GM06990 (cell line): ENCODE data around the gene BEST2.

ENCODE experiments used
- DNase-seq: peaks from one replicate; pipeline ENCODE4 v3.0.0-alpha.2; 2011; ENCODE audit not compliant: insufficient read length; ENCODE audit errors: extremely low read depth
- H3K27me3 ChIP-seq: replicated peaks from 2 replicates; pipeline ENCODE4 v1.6.0; 2011; ENCODE audit warnings: low read length; ENCODE audit not compliant: control insufficient read depth, insufficient read depth
- H3K36me3 ChIP-seq: 2 replicates; pipeline ENCODE4 v1.5.1; 2011; ENCODE audit warnings: low read length; ENCODE audit not compliant: control insufficient read depth, insufficient read depth
- H3K4me3 ChIP-seq: replicated peaks from 2 replicates; pipeline ENCODE4 v1.5.1; 2011; ENCODE audit warnings: low read depth, mild to moderate bottlenecking, control low read depth, low read length
- CTCF ChIP-seq: IDR thresholded peaks from 2 replicates; pipeline ENCODE4 v1.5.1; 2011; ENCODE audit warnings: low read length, control low read depth, mild to moderate bottlenecking, inconsistent platforms; ENCODE audit not compliant: insufficient read depth, poor library complexity, severe bottlenecking

BEST2 gene

DNA sequence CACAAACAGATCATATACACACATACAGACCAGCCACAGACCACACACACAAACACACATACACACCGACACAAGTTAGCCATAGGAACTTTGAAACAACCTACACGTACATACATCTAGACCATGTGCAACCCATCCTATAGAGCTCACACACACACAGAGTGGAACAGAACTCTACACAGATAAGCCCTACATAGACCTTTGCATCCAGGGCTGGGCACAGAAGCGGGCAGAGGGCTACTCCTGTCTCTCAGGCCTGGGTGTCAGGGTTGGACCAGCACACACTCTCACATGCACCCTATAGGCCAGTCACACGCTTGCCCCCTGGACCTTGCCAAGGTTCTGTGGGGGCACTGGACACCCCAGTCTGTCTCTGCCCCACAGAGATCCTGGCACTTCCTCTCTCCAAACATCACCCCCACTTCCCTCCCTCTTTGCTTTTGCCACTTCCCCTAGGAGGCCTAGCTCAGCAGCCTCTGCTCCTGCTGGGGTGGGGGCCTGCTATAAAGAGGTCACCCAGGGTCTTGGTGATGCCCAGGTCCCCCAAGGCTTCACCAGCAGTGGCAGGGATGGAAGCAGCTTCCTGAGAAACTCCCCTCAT, 33.9 kb downstream of the BEST2 start:
- Histone ChIP-seq H3K4me3 (no peak overlapping the region), H3K36me3 (no peaks in the 10 kb centered on the region), H3K27me3 (no peaks in the 10 kb centered on the region)
- peak; percentile 47 for DNase-seq
- TF ChIP-seq CTCF = no peak

- H3K4me3 ChIP-seq = no peak overlapping the region
- no peak for TF ChIP-seq CTCF
- DNase-seq = peak; percentile 57
- H3K27me3 ChIP-seq = no peaks in the 10 kb centered on the region
- H3K36me3 ChIP-seq = no peaks in the 10 kb centered on the region
Observed at GRCh38 chr19:12786141-12786870, 34.7 kb downstream of the BEST2 start.

DNA sequence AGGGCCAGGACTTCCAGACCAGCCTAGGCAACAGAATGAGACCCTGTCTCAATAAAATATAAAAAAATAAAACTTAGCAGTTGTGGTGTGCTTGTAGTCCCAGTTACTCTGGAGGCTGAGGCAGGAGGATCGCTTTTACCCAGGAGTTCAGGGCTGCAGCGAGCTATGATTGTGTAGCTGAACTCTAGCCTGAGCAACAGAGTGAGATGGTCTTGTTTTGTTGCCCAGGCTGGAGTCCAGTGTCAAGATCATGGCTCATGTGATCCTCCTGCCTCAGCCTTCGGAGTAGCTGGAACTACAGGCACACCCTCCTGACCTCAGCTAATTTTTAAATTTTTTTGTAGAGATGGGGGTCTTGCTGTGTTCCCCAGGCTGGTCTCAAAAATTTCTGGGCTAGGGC, 35.4 kb downstream of the BEST2 start:
- DNase-seq = no peak
- no peak for TF ChIP-seq CTCF
- H3K4me3 ChIP-seq = no peak overlapping the region
- no peaks in the 10 kb centered on the region for H3K36me3 ChIP-seq
- H3K27me3 ChIP-seq = no peaks in the 10 kb centered on the region

DNA sequence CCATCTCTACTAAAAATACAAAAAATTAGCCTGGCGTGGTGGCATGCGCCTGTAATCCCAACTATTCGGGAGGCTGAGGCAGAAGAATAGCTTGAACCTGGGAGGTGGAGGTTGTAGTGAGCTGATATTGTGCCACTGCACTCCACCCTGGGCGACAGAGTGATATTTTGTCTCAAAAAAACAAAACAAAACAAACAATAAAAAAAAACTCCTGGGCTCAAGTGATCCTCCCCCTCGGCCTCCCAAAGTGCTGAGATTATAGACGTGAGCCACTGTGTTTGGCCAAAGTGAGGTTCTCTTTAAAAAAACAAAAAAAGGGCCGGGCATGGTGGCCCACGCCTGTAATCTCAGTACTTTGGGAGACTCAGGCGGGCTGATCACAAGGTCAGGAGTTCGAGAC, 35.9 kb downstream of the BEST2 start:
- Histone ChIP-seq H3K4me3 (no peak overlapping the region), H3K36me3 (no peaks in the 10 kb centered on the region)
- TF ChIP-seq CTCF = no peak

DNA sequence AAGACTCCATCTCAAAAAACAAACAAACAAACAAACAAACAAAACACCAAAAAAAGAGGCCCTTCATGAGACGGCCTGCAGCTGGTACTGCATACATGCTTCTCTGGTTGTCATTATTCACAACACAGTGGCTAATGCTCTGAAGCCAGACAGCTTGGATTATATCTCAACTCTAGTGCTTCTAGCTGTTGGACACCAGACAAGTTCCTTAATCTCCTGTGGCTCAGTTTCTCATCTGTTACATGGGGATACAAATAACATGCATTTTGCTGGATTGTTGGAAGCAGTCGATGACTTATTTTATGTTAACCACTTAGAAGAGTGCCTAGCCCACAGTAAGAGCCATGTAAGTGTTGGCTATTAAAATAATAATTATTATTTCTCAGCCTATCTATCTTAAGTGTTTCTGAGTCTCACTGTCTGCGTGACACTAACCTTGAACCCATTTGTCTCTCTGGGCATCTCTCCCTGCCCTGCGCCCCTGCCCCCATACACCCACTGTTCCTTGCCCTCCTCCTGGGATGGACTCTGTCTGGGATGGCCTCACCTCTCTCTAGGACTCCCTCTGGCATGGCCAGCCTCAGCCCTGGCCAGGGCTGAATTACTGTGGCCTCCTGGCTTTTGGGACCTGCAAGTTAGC, 36.6 kb downstream of the BEST2 start:
- Histone ChIP-seq H3K4me3 (peak overlapping the region; percentile 62), H3K36me3 (no peaks in the 10 kb centered on the region), H3K27me3 (no peaks in the 10 kb centered on the region)
- no peak for DNase-seq
- no peak for TF ChIP-seq CTCF

More for the DNA sequence above, 35.9 kb downstream of the BEST2 start:
- no peaks in the 10 kb centered on the region for H3K27me3 ChIP-seq
- no peak for DNase-seq
